Spleen (tissue), 11 donors: ENCODE data around the gene CCR9. TPM values are rescaled to one million over a fixed set of nuclear protein-coding genes. Genes with fewer than 3 reads are reported as not detected.
A peak's percentile ranks its signal among the peaks of the same experiment; 100 is the strongest.

ENCODE experiments used
- DNase-seq: peaks from one replicate; pipeline ENCODE4 v3.0.0-alpha.2; 2020
- H3K27ac ChIP-seq, 8 donors: fragments of 200-600 bp; sonication (generic) in 7 of 8; 1 replicate in 4 of 8; 2 replicates in 4 of 8; pipeline versions ENCODE4 v1.5.0 to v1.8.0; 2016 to 2021; ENCODE audit warnings: inconsistent platforms in 4 of 8, mild to moderate bottlenecking in 4 of 8, moderate library complexity in 1 of 8
- H3K27me3 ChIP-seq, 7 donors: fragments of 200-600 bp; sonication (generic) in 6 of 7; replicated peaks in 1 of 7; 1 replicate in 4 of 7; 2 replicates in 3 of 7; pipeline versions ENCODE4 v1.5.0 to v1.8.0; 2016 to 2021; ENCODE audit warnings: inconsistent platforms in 3 of 7, mild to moderate bottlenecking in 1 of 7
- H3K36me3 ChIP-seq, 6 donors: fragments of 200-600 bp; sonication (generic) in 5 of 6; 1 replicate in 4 of 6; 2 replicates in 2 of 6; pipeline versions ENCODE4 v1.5.0 to v1.8.0; 2016 to 2021; ENCODE audit warnings: inconsistent platforms in 2 of 6
- H3K4me1 ChIP-seq, 6 donors: fragments of 200-600 bp; sonication (generic) in 5 of 6; 1 replicate in 3 of 6; 2 replicates in 3 of 6; pipeline versions ENCODE4 v1.5.0 to v1.8.0; 2016 to 2021; ENCODE audit warnings: inconsistent platforms in 3 of 6
- H3K4me3 ChIP-seq, 8 donors: fragments of 200-600 bp; sonication (generic) in 7 of 8; 1 replicate in 4 of 8; 2 replicates in 4 of 8; pipeline versions ENCODE4 v1.5.0 to v1.8.0; 2016 to 2021; ENCODE audit warnings: inconsistent platforms in 4 of 8, mild to moderate bottlenecking in 4 of 8, moderate library complexity in 2 of 8
- H3K9me3 ChIP-seq, 8 donors: fragments of 200-600 bp; sonication (generic) in 7 of 8; 1 replicate in 4 of 8; 2 replicates in 4 of 8; pipeline versions ENCODE4 v1.5.0 to v1.8.0; 2016 to 2021; ENCODE audit warnings: inconsistent platforms in 4 of 8
- CTCF ChIP-seq, 11 experiments: fragments of 200-600 bp in 7 of 11; fragments of 450-650 bp in 4 of 11; sonication (generic) in 4 of 11; IDR thresholded peaks in 8 of 11; conservative IDR thresholded peaks in 3 of 11; 1 replicate in 7 of 11; 2 replicates in 4 of 11; pipeline versions ENCODE4 v1.4.0 to v1.8.0; 2016 to 2021; ENCODE audit warnings: antibody characterized with exemption in 11 of 11, inconsistent platforms in 4 of 11, mild to moderate bottlenecking in 1 of 11
- POLR2A ChIP-seq, 3 donors: fragments of 450-650 bp; IDR thresholded peaks; one replicate each; pipeline ENCODE4 v1.5.1; 2017; ENCODE audit warnings: antibody characterized with exemption in 3 of 3, mild to moderate bottlenecking in 1 of 3
- POLR2AphosphoS5 ChIP-seq, 3 donors: sonication (generic); formaldehyde crosslinking; IDR thresholded peaks; one replicate each; pipeline ENCODE4 v1.5.1; 2017; ENCODE audit warnings: antibody characterized with exemption in 3 of 3
- WGBS, 5 donors: extraction: QIAGEN DNeasy Blood & Tissue Kit in 3 of 5; methylation state at CpG; one replicate each; pipeline versions ENCODE4 v1.1.5 to v1.1.7; 2013 to 2018; 5-methylcytosine and 5-hydroxymethylcytosine counted together
- intact Hi-C: fragments of 100-400 bp; cut with DNase I; formaldehyde crosslinking; loops from one replicate; pipeline ENCODE4 v1.15.0; 2023; ENCODE audit warnings: low total_unique reads
- polyA plus RNA-seq, 3 donors: library from polyadenylated mRNA; stranded (reverse); fragments of 200-250 nt; gene quantifications; one replicate each; pipeline ENCODE4 v1.2.1, GENCODE V29; 2013
- total RNA-seq, 7 donors: library from RNA; depleted of rRNA in 3 of 7; stranded (reverse); fragments of >200 nt in 3 of 7; fragmentation: NEBNext Ultra II Directional in 4 of 7; extraction: Animal tissue kit (Norgen Biotek cat#: 25700) in 4 of 7; gene quantifications; one replicate each; pipeline versions ENCODE4 v1.1.0 to v1.2.1, GENCODE V29; 2016 to 2021
- donor health status: healthy with polysubstance abuse.
- donor health status: DM: no; HTN: no; CAD: no; lungs with moderate emphysema.
- donor health status: DM: no; HTN: no; CAD: no.
- donor health status: Bipolar disorder and iron deficiency.
- donor health status: healthy.
- donor health status: DM: no; HTN: no; CAD: no.
- donor health status: DM: yes; HTN: yes; CAD: no.

CCR9 gene
- total and polyA plus RNA-seq, 10 donors, result 1.1 to 3.6 (median 1.5) TPM

- Histone ChIP-seq H3K36me3 (peaks cover 0 to 19% (median 0%) of the 10 kb centered on the region in 6 donors), H3K9me3 (no peaks in the 10 kb centered on the region), H3K27ac (peak overlapping the region in 2 of 8 donors; percentile 22 to 41), H3K4me1 (peaks cover 9 to 84% (median 36%) of the 10 kb centered on the region in 6 donors), H3K27me3 (no peaks in the 10 kb centered on the region), H3K4me3 (no peak overlapping the region)
- WGBS, 5 donors, result 90 to 93% (median 91%) methylated on average over 6 of the region's 6 CpGs
- TF ChIP-seq POLR2A (IDR thresholded peaks at IDR 0.05) (no peak), CTCF (IDR thresholded peaks at IDR 0.05 in 8 of 11, conservative IDR thresholded peaks at IDR 0.05 in 3 of 11) (no peak), POLR2AphosphoS5 (IDR thresholded peaks at IDR 0.05) (no peak)
- intact Hi-C loops, result no loop called here
- no peak for DNase-seq
These were observed 26.1 kb downstream of the CCR9 start for GRCh38 chr3:45912435-45912834.

DNA sequence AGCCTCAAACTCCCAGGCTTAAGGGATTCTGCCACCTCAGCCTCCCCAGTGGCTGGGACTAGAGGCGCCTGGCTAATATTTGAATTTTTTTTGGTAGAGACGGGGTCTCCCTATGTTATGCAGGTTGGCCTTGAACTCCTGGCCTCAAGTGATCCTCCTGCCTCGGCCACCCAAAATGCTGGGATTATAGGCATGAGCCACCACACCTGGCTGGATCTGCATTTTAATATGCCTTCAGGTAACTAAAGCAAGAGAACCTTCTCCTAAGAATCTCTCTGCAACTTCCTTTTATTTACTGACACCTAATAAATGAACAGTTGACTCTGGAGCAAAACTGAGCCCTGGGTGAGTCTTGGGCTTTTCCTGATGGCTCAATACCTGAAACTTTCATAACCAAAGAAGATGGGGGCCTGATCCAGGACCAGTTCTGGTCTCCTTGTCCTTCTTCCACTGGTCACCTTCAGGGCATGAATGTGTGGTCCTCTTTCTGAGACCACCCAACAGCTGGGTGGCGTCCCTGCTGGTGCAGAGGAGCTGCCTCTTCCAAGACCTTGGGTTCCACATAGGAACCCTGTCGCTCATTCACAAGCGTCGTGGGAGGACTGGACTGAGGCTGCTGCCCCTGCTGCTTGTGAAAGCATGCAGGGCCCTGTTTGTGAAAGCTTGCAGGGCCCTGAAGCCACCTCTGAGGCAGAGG lies 28.2 kb downstream of the CCR9 start:
- Histone ChIP-seq H3K4me3 (peak overlapping the region in 1 of 8 donors; percentile 45), H3K4me1 (peaks cover 5 to 64% (median 23%) of the 10 kb centered on the region in 6 donors), H3K27me3 (no peaks in the 10 kb centered on the region), H3K9me3 (no peaks in the 10 kb centered on the region), H3K36me3 (peaks cover 0 to 40% (median 10%) of the 10 kb centered on the region in 6 donors), H3K27ac (peak overlapping the region in 3 of 8 donors; percentile 65 to 68 (median 66))
- WGBS, 5 donors, result 86 to 94% (median 87%) methylated on average over 7 of the region's 7 CpGs
- intact Hi-C loops, result no loop called here
- DNase-seq, result no peak
- no peak for TF ChIP-seq POLR2AphosphoS5 (IDR thresholded peaks at IDR 0.05)

GRCh38 chr3:45915059-45915439 lies 28.7 kb downstream of the CCR9 start:
- peak overlapping the region in 2 of 8 donors; percentile 2 to 45 for H3K4me3 ChIP-seq
- WGBS, 5 donors, result 74 to 83% (median 80%) methylated on average over 9 of the region's 9 CpGs
- H3K27me3 ChIP-seq, result no peaks in the 10 kb centered on the region
- H3K36me3 ChIP-seq, result peaks cover 0 to 45% (median 12%) of the 10 kb centered on the region in 6 donors
- no peak for DNase-seq
- no peaks in the 10 kb centered on the region for H3K9me3 ChIP-seq
- intact Hi-C loops, result no loop called here
- TF ChIP-seq CTCF (IDR thresholded peaks at IDR 0.05 in 8 of 11, conservative IDR thresholded peaks at IDR 0.05 in 3 of 11), result no peak
- no peak for TF ChIP-seq POLR2AphosphoS5 (IDR thresholded peaks at IDR 0.05)
- no peak for TF ChIP-seq POLR2A (IDR thresholded peaks at IDR 0.05)
- H3K4me1 ChIP-seq, result peaks cover 5 to 58% (median 23%) of the 10 kb centered on the region in 6 donors
- peak overlapping the region in 5 of 8 donors; percentile 34 to 68 (median 65) for H3K27ac ChIP-seq

DNA sequence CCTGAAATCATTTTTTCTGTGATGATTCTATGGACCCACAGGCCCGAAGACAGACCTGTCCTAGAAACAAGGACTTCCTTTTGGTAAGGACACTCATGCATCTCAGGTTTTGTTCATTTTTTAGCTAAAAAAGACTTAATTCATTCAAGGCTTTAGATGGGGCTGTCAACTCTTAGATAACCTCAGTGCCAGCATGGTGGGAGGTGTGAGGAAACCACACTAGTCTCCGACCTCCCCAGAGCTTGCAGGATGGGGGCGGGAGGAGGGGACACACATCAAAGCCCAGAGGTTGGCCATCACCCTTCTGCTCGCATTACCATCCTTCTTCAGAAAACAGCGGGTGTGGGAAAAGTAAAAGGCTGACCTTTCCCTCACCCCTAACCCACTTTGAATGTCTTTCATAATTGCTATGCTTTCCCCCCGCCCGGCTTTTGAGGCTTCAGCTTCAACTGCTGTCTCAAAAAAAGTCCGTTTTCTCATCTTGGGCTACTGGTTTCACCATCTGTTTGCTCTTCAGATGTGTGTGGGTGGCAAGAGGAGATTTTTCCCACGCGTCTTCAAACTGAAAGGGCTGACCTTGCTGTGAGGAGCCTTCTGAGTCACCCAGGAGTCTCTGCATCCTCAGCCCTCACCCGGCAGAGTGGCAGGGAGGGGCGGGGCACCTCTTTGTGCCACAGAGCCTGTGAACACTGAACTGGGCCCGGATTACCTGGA lies 29.3 kb downstream of the CCR9 start:
- intact Hi-C loops, result no loop called here
- Histone ChIP-seq H3K9me3 (no peaks in the 10 kb centered on the region), H3K27me3 (no peaks in the 10 kb centered on the region), H3K27ac (peak overlapping the region; percentile 19 to 68 (median 46)), H3K4me1 (peaks cover 5 to 53% (median 23%) of the 10 kb centered on the region in 6 donors), H3K36me3 (peaks cover 0 to 51% (median 15%) of the 10 kb centered on the region in 6 donors), H3K4me3 (peak overlapping the region in 2 of 8 donors; percentile 2 to 45)
- WGBS, 5 donors, result 36 to 50% (median 45%) methylated on average over 12 to 13 of the region's 13 CpGs
- TF ChIP-seq POLR2A (IDR thresholded peaks at IDR 0.05), result no peak
- peak in 2 of 3 donors; percentile 11 to 53 for TF ChIP-seq POLR2AphosphoS5 (IDR thresholded peaks at IDR 0.05)
- DNase-seq, result peak; percentile 84
